GM12874 (cell line): ENCODE data around the gene FOXD3.

Experiments used
- CTCF ChIP-seq: IDR thresholded peaks from 2 replicates; pipeline ENCODE4 v1.5.1; 2011; ENCODE audit warnings: low read depth, mild to moderate bottlenecking, control low read depth, low read length, moderate library complexity; ENCODE audit not compliant: insufficient read depth

Gene FOXD3

GRCh38 chr1:63322114-63322943, at the start of gene FOXD3:
Gene FOXD3 (plus strand): TSS chr1:63322567. CDS start chr1:63323059, 492 bp downstream.
- no peak for TF ChIP-seq CTCF

GRCh38 chr1:63272811-63273210, 49.6 kb upstream of the FOXD3 start:
- no peak for TF ChIP-seq CTCF

GRCh38 chr1:63274371-63274770, 48.0 kb upstream of the FOXD3 start:
- TF ChIP-seq CTCF = no peak

GRCh38 chr1:63274979-63275378, 47.4 kb upstream of the FOXD3 start:
- TF ChIP-seq CTCF = no peak

GRCh38 chr1:63276624-63277023, 45.7 kb upstream of the FOXD3 start:
- TF ChIP-seq CTCF = no peak

GRCh38 chr1:63277195-63278192, 44.9 kb upstream of the FOXD3 start:
- TF ChIP-seq CTCF = no peak

GRCh38 chr1:63281753-63282152, 40.6 kb upstream of the FOXD3 start:
- no peak for TF ChIP-seq CTCF
